GM12873 (cell line): ENCODE measurements around the gene CYP2U1.

Source experiments
- CTCF ChIP-seq: IDR thresholded peaks from 2 replicates; pipeline ENCODE4 v1.5.1; 2012; ENCODE audit warnings: low read depth, mild to moderate bottlenecking, moderate library complexity, low read length, control low read depth; ENCODE audit not compliant: insufficient read depth; ENCODE audit errors: missing control alignments

The CYP2U1 gene

GRCh38 chr4:107978716-107979451, 47.5 kb downstream of the CYP2U1 start:
- no peak for TF ChIP-seq CTCF

DNA sequence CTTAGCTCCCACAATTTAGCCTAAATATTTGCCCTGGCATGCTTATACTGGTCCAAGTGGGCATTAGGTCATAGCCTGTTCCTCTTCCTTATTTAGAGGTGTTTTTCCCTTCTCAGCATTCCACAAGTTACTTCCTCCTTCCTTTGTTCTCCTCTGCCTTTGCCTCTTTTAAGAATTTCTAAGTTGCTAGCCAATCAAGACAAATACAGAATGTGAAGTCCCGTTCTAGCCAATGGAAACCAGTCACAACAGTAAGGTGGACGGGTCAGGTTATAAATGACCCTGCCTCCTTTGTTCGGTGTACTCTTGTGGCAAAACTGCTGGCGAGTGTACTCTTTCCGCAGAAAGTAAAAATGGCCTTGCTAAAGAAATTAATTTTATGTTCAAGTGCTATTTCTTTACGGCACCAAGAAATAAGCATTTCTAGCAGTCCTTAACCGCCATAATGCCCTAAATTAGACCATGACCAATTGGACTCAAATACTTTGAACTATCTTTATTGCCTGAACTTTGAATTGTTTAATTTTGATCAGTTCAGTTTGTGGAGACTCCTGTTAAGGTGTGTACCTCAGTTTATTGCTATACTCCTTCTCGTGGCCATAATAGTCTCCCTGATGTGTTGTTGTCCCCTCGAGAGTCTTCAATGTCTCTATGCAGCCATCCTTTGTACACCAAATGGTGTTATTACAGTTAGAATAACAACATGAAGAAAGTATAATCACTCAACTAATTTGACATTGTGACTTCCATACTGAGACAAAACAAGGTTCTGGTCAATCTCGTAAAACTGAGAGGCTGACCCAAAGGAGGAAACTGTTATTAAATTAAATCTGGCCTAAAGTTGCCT, 56.8 kb downstream of the CYP2U1 start:
- TF ChIP-seq CTCF: no peak

- no peak for TF ChIP-seq CTCF
Measured at GRCh38 chr4:107988763-107989035, 57.4 kb downstream of the CYP2U1 start.

DNA sequence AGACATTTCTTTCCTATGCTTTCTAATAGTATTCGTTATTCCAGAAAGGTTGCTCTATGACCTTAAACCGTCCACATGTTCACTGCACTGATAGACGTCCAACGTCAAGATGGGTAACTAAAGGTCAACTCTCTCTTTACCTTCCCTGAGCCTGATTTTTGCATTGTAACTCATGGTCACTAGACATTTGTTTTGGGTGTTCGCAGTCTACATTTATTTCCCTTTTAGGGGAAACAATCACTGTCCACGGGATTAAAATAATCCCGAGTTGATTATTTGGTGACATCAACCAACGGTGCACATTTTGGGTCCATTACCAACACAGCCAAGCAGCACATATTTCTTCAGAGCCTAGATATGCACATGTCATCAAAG, 57.8 kb downstream of the CYP2U1 start:
- no peak for TF ChIP-seq CTCF

- TF ChIP-seq CTCF: no peak
Measured at GRCh38 chr4:107989537-107990386, 58.4 kb downstream of the CYP2U1 start, which contains the start of gene HADH. Gene HADH (plus strand): TSS chr4:107989889. CDS start chr4:107989933, 44 bp downstream.

- no peak for TF ChIP-seq CTCF
Measured at GRCh38 chr4:107991945-107992630, 60.7 kb downstream of the CYP2U1 start.
